Neutrophil (primary cell): ENCODE results near the gene MXI1.

Source experiments
- H3K27ac ChIP-seq: fragments of 200-600 bp; sonication (generic); 2 replicates; pipeline ENCODE4 v1.5.1; 2016; ENCODE audit warnings: mild to moderate bottlenecking, moderate library complexity
- H3K27me3 ChIP-seq: fragments of 200-600 bp; sonication (generic); 2 replicates; pipeline ENCODE4 v1.6.0; 2016; ENCODE audit warnings: mild to moderate bottlenecking
- H3K36me3 ChIP-seq: fragments of 200-600 bp; sonication (generic); 2 replicates; pipeline ENCODE4 v1.5.1; 2017
- H3K4me1 ChIP-seq, 2 experiments: fragments of 200-600 bp in 1 of 2; sonication (generic) in 1 of 2; 1 replicate in 1 of 2; 2 replicates in 1 of 2; pipeline versions ENCODE4 v1.5.1 to v1.6.1; 2013 to 2016; ENCODE audit warnings: low read depth in 1 of 2, low read length in 1 of 2, mild to moderate bottlenecking in 1 of 2, moderate library complexity in 1 of 2; ENCODE audit not compliant: control insufficient read depth in 1 of 2, insufficient read depth in 1 of 2
- H3K4me3 ChIP-seq, 2 experiments: fragments of 200-600 bp in 1 of 2; sonication (generic) in 1 of 2; 1 replicate in 1 of 2; 2 replicates in 1 of 2; pipeline ENCODE4 v1.5.1; 2013 to 2016; ENCODE audit warnings: low read depth in 1 of 2, low read length in 1 of 2, mild to moderate bottlenecking in 1 of 2, moderate library complexity in 1 of 2
- H3K9me3 ChIP-seq: fragments of 200-600 bp; sonication (generic); 2 replicates; pipeline ENCODE4 v1.5.1; 2016
- TF ChIP-seq, protein P1 (sequence below): fragments of 200-600 bp; sonication (generic); IDR thresholded peaks from 2 replicates; pipeline ENCODE4 v1.5.1; 2016; ENCODE audit warnings: antibody characterized with exemption

MXI1 gene

DNA sequence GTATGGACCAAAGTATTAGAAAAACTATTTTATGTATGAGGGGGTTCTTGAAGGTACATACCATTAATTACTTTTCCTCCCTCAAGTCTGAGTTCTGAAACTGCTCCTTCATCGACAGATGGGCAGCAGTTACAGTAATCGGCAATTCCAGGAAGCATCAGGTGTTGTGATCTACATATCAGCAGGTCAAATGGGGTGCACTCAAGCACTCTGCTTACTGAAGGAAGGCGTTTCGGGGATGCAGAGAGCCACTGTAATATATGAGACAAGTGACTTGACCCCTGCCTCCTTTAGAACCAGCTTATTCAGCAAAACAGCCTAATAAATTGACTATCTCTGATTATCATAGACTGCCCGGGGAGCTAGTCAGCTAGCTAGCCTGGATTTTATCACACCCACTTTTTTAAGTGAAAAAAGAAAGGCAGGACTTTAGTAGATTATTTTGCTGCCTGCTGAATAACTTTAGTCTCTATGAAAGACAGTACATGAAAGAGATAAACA, 93.1 kb downstream of the MXI1 start:
- TF ChIP-seq, protein P1, sequence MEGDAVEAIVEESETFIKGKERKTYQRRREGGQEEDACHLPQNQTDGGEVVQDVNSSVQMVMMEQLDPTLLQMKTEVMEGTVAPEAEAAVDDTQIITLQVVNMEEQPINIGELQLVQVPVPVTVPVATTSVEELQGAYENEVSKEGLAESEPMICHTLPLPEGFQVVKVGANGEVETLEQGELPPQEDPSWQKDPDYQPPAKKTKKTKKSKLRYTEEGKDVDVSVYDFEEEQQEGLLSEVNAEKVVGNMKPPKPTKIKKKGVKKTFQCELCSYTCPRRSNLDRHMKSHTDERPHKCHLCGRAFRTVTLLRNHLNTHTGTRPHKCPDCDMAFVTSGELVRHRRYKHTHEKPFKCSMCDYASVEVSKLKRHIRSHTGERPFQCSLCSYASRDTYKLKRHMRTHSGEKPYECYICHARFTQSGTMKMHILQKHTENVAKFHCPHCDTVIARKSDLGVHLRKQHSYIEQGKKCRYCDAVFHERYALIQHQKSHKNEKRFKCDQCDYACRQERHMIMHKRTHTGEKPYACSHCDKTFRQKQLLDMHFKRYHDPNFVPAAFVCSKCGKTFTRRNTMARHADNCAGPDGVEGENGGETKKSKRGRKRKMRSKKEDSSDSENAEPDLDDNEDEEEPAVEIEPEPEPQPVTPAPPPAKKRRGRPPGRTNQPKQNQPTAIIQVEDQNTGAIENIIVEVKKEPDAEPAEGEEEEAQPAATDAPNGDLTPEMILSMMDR: no peak
- Histone ChIP-seq H3K4me3 (no peak overlapping the region), H3K4me1 (peaks cover 29 to 30% of the 10 kb centered on the region in 2 experiments), H3K9me3 (no peaks in the 10 kb centered on the region), H3K36me3 (peaks cover 77% of the 10 kb centered on the region), H3K27me3 (no peaks in the 10 kb centered on the region), H3K27ac (no peak overlapping the region)

GRCh38 chr10:110303681-110304080, 96.3 kb downstream of the MXI1 start:
- H3K4me1 ChIP-seq: peaks cover 32 to 35% of the 10 kb centered on the region in 2 experiments
- H3K27me3 ChIP-seq: no peaks in the 10 kb centered on the region
- peak overlapping the region; percentile 88 to 93 for H3K4me3 ChIP-seq
- H3K27ac ChIP-seq: peak overlapping the region; percentile 97
- no peaks in the 10 kb centered on the region for H3K9me3 ChIP-seq
- TF ChIP-seq, protein P1: no peak
- H3K36me3 ChIP-seq: peaks cover 45% of the 10 kb centered on the region

DNA sequence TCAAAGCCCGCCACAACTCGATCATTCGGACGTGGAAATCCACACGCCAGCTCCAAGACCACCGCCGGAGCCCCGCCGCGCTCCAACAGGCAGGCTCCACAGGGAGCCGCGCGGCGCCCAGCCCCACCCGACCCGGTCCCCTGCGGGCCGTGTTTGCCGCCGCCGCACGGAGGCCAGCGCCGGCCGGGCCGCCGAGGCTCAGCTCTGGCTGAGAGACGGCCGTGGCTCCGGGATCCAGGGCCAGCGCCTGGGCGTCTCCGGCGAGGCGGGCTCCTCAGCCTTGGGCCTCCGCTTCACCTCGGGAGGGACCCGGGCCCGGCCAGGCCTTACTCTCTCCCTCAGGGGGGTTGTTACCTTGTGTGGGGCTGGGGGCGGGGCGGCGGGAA, 97.0 kb downstream of the MXI1 start:
- H3K9me3 ChIP-seq: no peaks in the 10 kb centered on the region
- TF ChIP-seq, protein P1: peak; percentile 42
- peaks cover 32 to 37% of the 10 kb centered on the region in 2 experiments for H3K4me1 ChIP-seq
- peak overlapping the region; percentile 97 for H3K27ac ChIP-seq
- H3K27me3 ChIP-seq: no peaks in the 10 kb centered on the region
- H3K36me3 ChIP-seq: peaks cover 38% of the 10 kb centered on the region
- peak overlapping the region; percentile 88 to 93 for H3K4me3 ChIP-seq

- H3K4me3 ChIP-seq: peak within 1 kb of the TSS; percentile 88 to 93
- H3K9me3 ChIP-seq: no peaks in the 10 kb centered on the region
- TF ChIP-seq, protein P1: no peak
- peak within 1 kb of the TSS; percentile 97 for H3K27ac ChIP-seq
- H3K27me3 ChIP-seq: no peaks in the 10 kb centered on the region
- H3K4me1 ChIP-seq: peaks cover 32 to 42% of the 10 kb centered on the region in 2 experiments
- H3K36me3 ChIP-seq: peaks cover 35% of the 10 kb centered on the region
Measured at GRCh38 chr10:110304780-110305421, 97.5 kb downstream of the MXI1 start, which contains the start of gene SMNDC1. Gene SMNDC1 (minus strand): TSS chr10:110304920. CDS start chr10:110303587, 1,333 bp downstream.

GRCh38 chr10:110305767-110306451, 98.5 kb downstream of the MXI1 start:
- TF ChIP-seq, protein P1: no peak

More at GRCh38 chr10:110305767-110306451, 98.5 kb downstream of the MXI1 start:
- Histone ChIP-seq H3K27me3 (no peaks in the 10 kb centered on the region), H3K9me3 (no peaks in the 10 kb centered on the region), H3K36me3 (peaks cover 24% of the 10 kb centered on the region), H3K27ac (peak overlapping the region; percentile 97), H3K4me1 (peaks cover 32 to 46% of the 10 kb centered on the region in 2 experiments), H3K4me3 (peak overlapping the region; percentile 88 to 93)
